OCI-LY3 (cell line): Measurements from ENCODE around the gene PCED1A.

Source experiments
- EZH2phosphoT487 ChIP-seq: fragments of 200-600 bp; shearing (Covaris generic); IDR thresholded peaks from 2 replicates; pipeline ENCODE4 v1.6.1; 2018; ENCODE audit warnings: antibody characterized with exemption, mixed run types, low read depth
- TF ChIP-seq, protein P1 (sequence below): fragments of 200-600, 300-600 bp; sonication (generic); IDR thresholded peaks from 2 replicates; pipeline ENCODE4 v1.5.1; 2014; ENCODE audit warnings: antibody characterized with exemption, low read length, low read depth

DNA sequence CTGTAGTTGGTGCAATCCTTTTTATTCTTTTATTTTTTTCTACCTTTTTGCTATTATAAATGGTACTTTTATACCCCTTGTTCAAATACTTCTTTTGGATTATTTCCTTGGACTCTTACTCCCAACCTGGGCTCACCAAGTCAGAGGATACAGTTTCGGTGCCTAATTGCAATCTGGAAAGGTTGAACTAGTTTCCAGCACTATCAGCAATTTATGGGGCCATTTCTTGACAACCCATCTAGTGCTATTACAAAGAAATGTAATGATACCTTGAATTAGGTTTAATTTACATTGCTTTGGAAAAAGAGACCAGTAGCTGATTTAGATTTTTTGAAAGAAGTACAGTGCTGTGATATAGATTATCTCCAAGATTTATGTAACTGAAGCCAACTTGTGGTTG is 38.1 kb upstream of the PCED1A start:
- TF ChIP-seq, protein P1, sequence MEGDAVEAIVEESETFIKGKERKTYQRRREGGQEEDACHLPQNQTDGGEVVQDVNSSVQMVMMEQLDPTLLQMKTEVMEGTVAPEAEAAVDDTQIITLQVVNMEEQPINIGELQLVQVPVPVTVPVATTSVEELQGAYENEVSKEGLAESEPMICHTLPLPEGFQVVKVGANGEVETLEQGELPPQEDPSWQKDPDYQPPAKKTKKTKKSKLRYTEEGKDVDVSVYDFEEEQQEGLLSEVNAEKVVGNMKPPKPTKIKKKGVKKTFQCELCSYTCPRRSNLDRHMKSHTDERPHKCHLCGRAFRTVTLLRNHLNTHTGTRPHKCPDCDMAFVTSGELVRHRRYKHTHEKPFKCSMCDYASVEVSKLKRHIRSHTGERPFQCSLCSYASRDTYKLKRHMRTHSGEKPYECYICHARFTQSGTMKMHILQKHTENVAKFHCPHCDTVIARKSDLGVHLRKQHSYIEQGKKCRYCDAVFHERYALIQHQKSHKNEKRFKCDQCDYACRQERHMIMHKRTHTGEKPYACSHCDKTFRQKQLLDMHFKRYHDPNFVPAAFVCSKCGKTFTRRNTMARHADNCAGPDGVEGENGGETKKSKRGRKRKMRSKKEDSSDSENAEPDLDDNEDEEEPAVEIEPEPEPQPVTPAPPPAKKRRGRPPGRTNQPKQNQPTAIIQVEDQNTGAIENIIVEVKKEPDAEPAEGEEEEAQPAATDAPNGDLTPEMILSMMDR: no peak
- TF ChIP-seq EZH2phosphoT487: no peak
